HepG2 (cell line): ENCODE data around the gene SEMA3B. TPM values are rescaled to one million over a fixed set of nuclear protein-coding genes. Genes with fewer than 3 reads are reported as not detected.

Experiments
- AKAP8 ChIP-seq: sonication (generic); formaldehyde crosslinking; IDR thresholded peaks from 2 replicates; pipeline ENCODE4 v1.5.1; 2020; ENCODE audit warnings: mild to moderate bottlenecking, missing genetic modification reagents
- ARNT2 ChIP-seq: sonication (generic); formaldehyde crosslinking; IDR thresholded peaks from 2 replicates; pipeline ENCODE4 v1.8.0; 2022; ENCODE audit warnings: mild to moderate bottlenecking, low read depth, missing genetic modification reagents, moderate library complexity
- ATF1 ChIP-seq: IDR thresholded peaks from 2 replicates; pipeline ENCODE4 v1.6.1; 2016; ENCODE audit warnings: mild to moderate bottlenecking, control low read depth
- CEBPG ChIP-seq: IDR thresholded peaks from 2 replicates; pipeline ENCODE4 v1.6.1; 2016
- FOSL2 ChIP-seq: sonication (generic); formaldehyde crosslinking; IDR thresholded peaks from 2 replicates; pipeline ENCODE4 v1.4.0; 2020; ENCODE audit warnings: missing genetic modification reagents
- GATAD1 ChIP-seq: IDR thresholded peaks from 2 replicates; pipeline ENCODE4 v1.6.1; 2016; ENCODE audit warnings: missing genetic modification reagents, missing compliant biosample characterization
- HHEX ChIP-seq: IDR thresholded peaks from 2 replicates; pipeline ENCODE4 v1.6.1; 2016; ENCODE audit warnings: control low read depth
- HMG20A ChIP-seq: IDR thresholded peaks from 2 replicates; pipeline ENCODE4 v1.6.1; 2016; ENCODE audit warnings: borderline replicate concordance
- HNF4G ChIP-seq, 2 experiments: sonication (generic) in 1 of 2; formaldehyde crosslinking in 1 of 2; IDR thresholded peaks; 2 replicates each; pipeline versions ENCODE4 v1.4.0 to v1.6.1; 2011 to 2020; ENCODE audit warnings: borderline replicate concordance in 2 of 2, low read depth in 2 of 2, mild to moderate bottlenecking in 2 of 2, low read length in 1 of 2, missing genetic modification reagents in 1 of 2, moderate library complexity in 1 of 2
- IKZF4 ChIP-seq: sonication (generic); formaldehyde crosslinking; IDR thresholded peaks from 2 replicates; pipeline ENCODE4 v1.5.1; 2020; ENCODE audit warnings: borderline replicate concordance, mild to moderate bottlenecking, low read depth, missing genetic modification reagents; ENCODE audit errors: not compliant biosample characterization
- KLF11 ChIP-seq: IDR thresholded peaks from 2 replicates; pipeline ENCODE4 v1.6.1; 2016; ENCODE audit warnings: missing compliant biosample characterization
- MLLT10 ChIP-seq: sonication (generic); formaldehyde crosslinking; IDR thresholded peaks from 2 replicates; pipeline ENCODE4 v1.4.0; 2020; ENCODE audit warnings: missing genetic modification reagents
- NR1H2 ChIP-seq: sonication (generic); formaldehyde crosslinking; IDR thresholded peaks from 2 replicates; pipeline ENCODE4 v1.8.1; 2022; ENCODE audit warnings: low read depth, missing genetic modification reagents, borderline replicate concordance
- PCBP2 ChIP-seq: fragments of 200-400 bp; formaldehyde crosslinking; optimal IDR thresholded peaks from 2 replicates; pipeline ENCODE3; 2018; ENCODE audit warnings: low read length, low read depth; ENCODE audit not compliant: poor library complexity, severe bottlenecking
- SALL2 ChIP-seq: sonication (generic); formaldehyde crosslinking; IDR thresholded peaks from 2 replicates; pipeline ENCODE4 v1.8.1; 2023; ENCODE audit warnings: mild to moderate bottlenecking, missing genetic modification reagents, inconsistent platforms
- ZBTB7B ChIP-seq: sonication (generic); formaldehyde crosslinking; IDR thresholded peaks from 2 replicates; pipeline ENCODE4 v1.4.0; 2020; ENCODE audit warnings: missing genetic modification reagents
- ZFP82 ChIP-seq: sonication (generic); formaldehyde crosslinking; IDR thresholded peaks from 2 replicates; pipeline ENCODE4 v1.5.1; 2020; ENCODE audit warnings: mild to moderate bottlenecking, missing genetic modification reagents, borderline replicate concordance
- ZIK1 ChIP-seq: sonication (generic); formaldehyde crosslinking; IDR thresholded peaks from 2 replicates; pipeline ENCODE4 v1.5.0; 2020; ENCODE audit warnings: mild to moderate bottlenecking, low read depth, missing genetic modification reagents, borderline replicate concordance
- ZNF614 ChIP-seq: IDR thresholded peaks from 2 replicates; pipeline ENCODE4 v1.6.1; 2018; ENCODE audit warnings: missing biosample characterization, missing genetic modification reagents, inconsistent platforms, borderline replicate concordance
- ZNF709 ChIP-seq: sonication (generic); formaldehyde crosslinking; IDR thresholded peaks from 2 replicates; pipeline ENCODE4 v1.5.0; 2020; ENCODE audit warnings: mild to moderate bottlenecking, missing genetic modification reagents
- ZNF839 ChIP-seq: sonication (generic); formaldehyde crosslinking; IDR thresholded peaks from 2 replicates; pipeline ENCODE4 v1.4.0; 2020; ENCODE audit warnings: missing genetic modification reagents, mild to moderate bottlenecking, borderline replicate concordance
- ZNF883 ChIP-seq: sonication (generic); formaldehyde crosslinking; IDR thresholded peaks from 2 replicates; pipeline ENCODE4 v1.5.1; 2020; ENCODE audit warnings: mild to moderate bottlenecking, missing genetic modification reagents; ENCODE audit errors: not compliant biosample characterization
- polyA plus RNA-seq, 8 experiments: library from polyadenylated mRNA; depleted of rRNA in 3 of 8; stranded (reverse) in 7 of 8; unstranded in 1 of 8; fragments of >200 nt; fragmentation: Illumina TruSeq in 4 of 8; extraction: Trizol in 4 of 8; gene quantifications; 2 replicates each; pipeline versions ENCODE4 v1.2.1 to v1.2.3, GENCODE V29; 2011 to 2016; ENCODE audit warnings: low read depth in 4 of 8, missing spikeins in 1 of 8, mixed read lengths in 1 of 8; ENCODE audit not compliant: insufficient read depth in 1 of 8
- total RNA-seq, 5 experiments: library from RNA; depleted of rRNA; stranded (reverse); fragments of >200 nt; fragmentation: Illumina TruSeq; extraction: Trizol; gene quantifications; 2 replicates each; pipeline ENCODE4 v1.2.3, GENCODE V29; 2016; ENCODE audit warnings: low read depth in 1 of 5
- TF ChIP-seq, protein P1 (sequence below): sonication (generic); formaldehyde crosslinking; IDR thresholded peaks from 2 replicates; pipeline ENCODE4 v1.8.0; 2022; ENCODE audit warnings: missing genetic modification reagents, mild to moderate bottlenecking, moderate library complexity, borderline replicate concordance
- TF ChIP-seq, protein P2 (sequence below): sonication (generic); formaldehyde crosslinking; IDR thresholded peaks from 2 replicates; pipeline ENCODE4 v1.4.0; 2020; ENCODE audit warnings: low read depth, missing genetic modification reagents
- TF ChIP-seq, protein P3 (sequence below): sonication (generic); formaldehyde crosslinking; IDR thresholded peaks from 2 replicates; pipeline ENCODE4 v1.4.0; 2020; ENCODE audit warnings: mild to moderate bottlenecking, missing genetic modification reagents

Gene SEMA3B
- total and polyA plus RNA-seq, 2 of the 13 experiments (the other 11 are each of a cell fraction or from before 2014, with no cell fraction given): 93.2 to 158 TPM

DNA sequence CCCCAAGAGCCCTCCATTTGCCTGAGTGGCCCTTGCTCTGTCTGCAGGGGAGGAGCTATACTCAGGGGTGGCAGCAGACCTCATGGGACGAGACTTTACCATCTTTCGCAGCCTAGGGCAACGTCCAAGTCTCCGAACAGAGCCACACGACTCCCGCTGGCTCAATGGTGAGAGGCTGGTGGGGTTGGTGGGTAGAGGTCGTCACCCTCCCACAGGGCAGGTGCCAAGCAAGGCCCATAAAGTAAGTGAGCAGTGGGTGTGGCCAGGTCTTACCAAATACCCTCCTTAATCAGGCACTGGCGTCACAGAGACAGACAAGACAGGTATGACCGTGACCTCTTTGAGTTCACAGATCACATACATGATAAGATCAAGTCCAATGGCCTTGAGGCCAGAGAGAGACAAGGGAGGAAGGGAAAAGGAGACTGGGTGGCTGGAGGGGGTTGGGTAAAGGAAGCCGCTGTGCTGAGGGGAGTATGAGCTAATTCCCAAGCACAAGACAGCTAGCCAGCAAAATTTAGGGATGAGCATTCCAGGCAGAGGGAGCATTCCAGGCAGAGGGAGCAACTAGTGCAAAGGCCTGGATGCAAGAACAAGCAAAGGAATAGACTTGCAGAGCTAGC lies 2.5 kb downstream of the SEMA3B start (continued):
- TF ChIP-seq, protein P1, sequence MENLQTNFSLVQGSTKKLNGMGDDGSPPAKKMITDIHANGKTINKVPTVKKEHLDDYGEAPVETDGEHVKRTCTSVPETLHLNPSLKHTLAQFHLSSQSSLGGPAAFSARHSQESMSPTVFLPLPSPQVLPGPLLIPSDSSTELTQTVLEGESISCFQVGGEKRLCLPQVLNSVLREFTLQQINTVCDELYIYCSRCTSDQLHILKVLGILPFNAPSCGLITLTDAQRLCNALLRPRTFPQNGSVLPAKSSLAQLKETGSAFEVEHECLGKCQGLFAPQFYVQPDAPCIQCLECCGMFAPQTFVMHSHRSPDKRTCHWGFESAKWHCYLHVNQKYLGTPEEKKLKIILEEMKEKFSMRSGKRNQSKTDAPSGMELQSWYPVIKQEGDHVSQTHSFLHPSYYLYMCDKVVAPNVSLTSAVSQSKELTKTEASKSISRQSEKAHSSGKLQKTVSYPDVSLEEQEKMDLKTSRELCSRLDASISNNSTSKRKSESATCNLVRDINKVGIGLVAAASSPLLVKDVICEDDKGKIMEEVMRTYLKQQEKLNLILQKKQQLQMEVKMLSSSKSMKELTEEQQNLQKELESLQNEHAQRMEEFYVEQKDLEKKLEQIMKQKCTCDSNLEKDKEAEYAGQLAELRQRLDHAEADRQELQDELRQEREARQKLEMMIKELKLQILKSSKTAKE (CRISPR knock-in tag): peak; percentile 96
- TF ChIP-seq AKAP8 (CRISPR knock-in tag) (no peak), ZNF614 (CRISPR knock-in tag) (peak; percentile 91; the same call in 1 of the 2 replicates), HNF4G (IDR thresholded peaks at IDR 0.05; ENCODE audit: borderline replicate concordance, low read depth, low read length) (no peak), HNF4G (CRISPR knock-in tag; IDR thresholded peaks at IDR 0.05; ENCODE audit: borderline replicate concordance, low read depth) (peak; percentile 58; the same call in 1 of the 2 replicates), CEBPG (peak; percentile 61), PCBP2 (no peak), ZNF709 (CRISPR knock-in tag) (no peak), ZNF883 (no peak), ZBTB7B (CRISPR knock-in tag) (no peak), NR1H2 (CRISPR knock-in tag) (no peak), ATF1 (peak; percentile 44; the same call in 1 of the 2 replicates), ZNF839 (CRISPR knock-in tag) (no peak), FOSL2 (peak; percentile 56; the same call in 1 of the 2 replicates), ZIK1 (CRISPR knock-in tag) (no peak), ARNT2 (peak; percentile 64; the same call in 1 of the 2 replicates), KLF11 (CRISPR knock-in tag) (no peak), SALL2 (CRISPR knock-in tag) (no peak), HMG20A (peak; percentile 55; the same call in 1 of the 2 replicates), GATAD1 (0 out of 2 replicates have a peak, but pooled peaks have one; percentile 15), HHEX (CRISPR knock-in tag) (no peak), IKZF4 (CRISPR knock-in tag) (no peak), ZFP82 (CRISPR knock-in tag) (no peak), MLLT10 (CRISPR knock-in tag) (no peak)
- TF ChIP-seq, protein P2, sequence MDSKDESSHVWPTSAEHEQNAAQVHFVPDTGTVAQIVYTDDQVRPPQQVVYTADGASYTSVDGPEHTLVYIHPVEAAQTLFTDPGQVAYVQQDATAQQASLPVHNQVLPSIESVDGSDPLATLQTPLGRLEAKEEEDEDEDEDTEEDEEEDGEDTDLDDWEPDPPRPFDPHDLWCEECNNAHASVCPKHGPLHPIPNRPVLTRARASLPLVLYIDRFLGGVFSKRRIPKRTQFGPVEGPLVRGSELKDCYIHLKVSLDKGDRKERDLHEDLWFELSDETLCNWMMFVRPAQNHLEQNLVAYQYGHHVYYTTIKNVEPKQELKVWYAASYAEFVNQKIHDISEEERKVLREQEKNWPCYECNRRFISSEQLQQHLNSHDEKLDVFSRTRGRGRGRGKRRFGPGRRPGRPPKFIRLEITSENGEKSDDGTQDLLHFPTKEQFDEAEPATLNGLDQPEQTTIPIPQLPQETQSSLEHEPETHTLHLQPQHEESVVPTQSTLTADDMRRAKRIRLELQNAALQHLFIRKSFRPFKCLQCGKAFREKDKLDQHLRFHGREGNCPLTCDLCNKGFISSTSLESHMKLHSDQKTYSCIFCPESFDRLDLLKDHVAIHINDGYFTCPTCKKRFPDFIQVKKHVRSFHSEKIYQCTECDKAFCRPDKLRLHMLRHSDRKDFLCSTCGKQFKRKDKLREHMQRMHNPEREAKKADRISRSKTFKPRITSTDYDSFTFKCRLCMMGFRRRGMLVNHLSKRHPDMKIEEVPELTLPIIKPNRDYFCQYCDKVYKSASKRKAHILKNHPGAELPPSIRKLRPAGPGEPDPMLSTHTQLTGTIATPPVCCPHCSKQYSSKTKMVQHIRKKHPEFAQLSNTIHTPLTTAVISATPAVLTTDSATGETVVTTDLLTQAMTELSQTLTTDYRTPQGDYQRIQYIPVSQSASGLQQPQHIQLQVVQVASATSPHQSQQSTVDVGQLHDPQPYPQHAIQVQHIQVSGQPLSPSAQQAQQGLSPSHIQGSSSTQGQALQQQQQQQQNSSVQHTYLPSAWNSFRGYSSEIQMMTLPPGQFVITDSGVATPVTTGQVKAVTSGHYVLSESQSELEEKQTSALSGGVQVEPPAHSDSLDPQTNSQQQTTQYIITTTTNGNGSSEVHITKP (CRISPR knock-in tag): 0 out of 2 replicates have a peak, but pooled peaks have one; percentile 37
- TF ChIP-seq, protein P3, sequence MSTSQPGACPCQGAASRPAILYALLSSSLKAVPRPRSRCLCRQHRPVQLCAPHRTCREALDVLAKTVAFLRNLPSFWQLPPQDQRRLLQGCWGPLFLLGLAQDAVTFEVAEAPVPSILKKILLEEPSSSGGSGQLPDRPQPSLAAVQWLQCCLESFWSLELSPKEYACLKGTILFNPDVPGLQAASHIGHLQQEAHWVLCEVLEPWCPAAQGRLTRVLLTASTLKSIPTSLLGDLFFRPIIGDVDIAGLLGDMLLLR (CRISPR knock-in tag): no peak
